Vagina (tissue), 2 donors: ENCODE measurements around the gene LILRA2. TPM values are rescaled to one million over a fixed set of nuclear protein-coding genes. Genes with fewer than 3 reads are reported as not detected.
A peak's percentile ranks its signal among the peaks of the same experiment; 100 is the strongest.
"Not testable (repeated sequence)": the region's sequence is repeated elsewhere in the genome, so short reads cannot be mapped to it uniquely, and the experiment has no call there.

Source experiments
- DNase-seq, 2 donors: peaks; one replicate each; pipeline ENCODE4 v3.0.0-alpha.2; 2017; ENCODE audit errors: extremely low spot score in 2 of 2
- H3K27ac ChIP-seq: fragments of 200-600 bp; sonication (generic); one replicate; pipeline ENCODE4 v1.5.1; 2019
- H3K27me3 ChIP-seq: fragments of 200-600 bp; sonication (generic); one replicate; pipeline ENCODE4 v1.5.1; 2019
- H3K36me3 ChIP-seq, 2 donors: fragments of 200-600 bp; sonication (generic); one replicate each; pipeline ENCODE4 v1.5.1; 2017 to 2019
- H3K4me1 ChIP-seq: fragments of 200-600 bp; sonication (generic); one replicate; pipeline ENCODE4 v1.5.1; 2019
- H3K4me3 ChIP-seq, 2 donors: fragments of 200-600 bp; sonication (generic); 1 replicate in 1 of 2; 2 replicates in 1 of 2; pipeline ENCODE4 v1.5.1; 2016 to 2019
- H3K9me3 ChIP-seq: fragments of 200-600 bp; sonication (generic); one replicate; pipeline ENCODE4 v1.5.1; 2019
- CTCF ChIP-seq, 3 experiments: fragments of 450-650 bp in 2 of 3; fragments of 200-600 bp in 1 of 3; sonication (generic) in 1 of 3; IDR thresholded peaks; one replicate each; pipeline ENCODE4 v1.5.1; 2017 to 2019; ENCODE audit warnings: antibody characterized with exemption in 3 of 3, mild to moderate bottlenecking in 2 of 3, moderate library complexity in 2 of 3
- POLR2A ChIP-seq, 2 donors: fragments of 450-650 bp; IDR thresholded peaks; one replicate each; pipeline ENCODE4 v1.6.1; 2017; ENCODE audit warnings: antibody characterized with exemption in 2 of 2, mild to moderate bottlenecking in 2 of 2, moderate library complexity in 2 of 2
- POLR2AphosphoS5 ChIP-seq, 2 donors: sonication (generic); formaldehyde crosslinking; IDR thresholded peaks; one replicate each; pipeline ENCODE4 v1.9.0; 2017; ENCODE audit warnings: antibody characterized with exemption in 2 of 2, mild to moderate bottlenecking in 2 of 2, low read depth in 1 of 2; ENCODE audit not compliant: insufficient read depth in 1 of 2
- intact Hi-C: fragments of 100-400 bp; cut with DNase I; formaldehyde crosslinking; loops from one replicate; pipeline ENCODE4 v1.15.1; 2023
- total RNA-seq: library from RNA; depleted of rRNA; stranded (reverse); fragments of >200 nt; gene quantifications from one replicate; pipeline ENCODE4 v1.2.3, GENCODE V29; 2016

LILRA2 gene
- total RNA-seq, 1 donor from 2014 or later: not detected

DNA sequence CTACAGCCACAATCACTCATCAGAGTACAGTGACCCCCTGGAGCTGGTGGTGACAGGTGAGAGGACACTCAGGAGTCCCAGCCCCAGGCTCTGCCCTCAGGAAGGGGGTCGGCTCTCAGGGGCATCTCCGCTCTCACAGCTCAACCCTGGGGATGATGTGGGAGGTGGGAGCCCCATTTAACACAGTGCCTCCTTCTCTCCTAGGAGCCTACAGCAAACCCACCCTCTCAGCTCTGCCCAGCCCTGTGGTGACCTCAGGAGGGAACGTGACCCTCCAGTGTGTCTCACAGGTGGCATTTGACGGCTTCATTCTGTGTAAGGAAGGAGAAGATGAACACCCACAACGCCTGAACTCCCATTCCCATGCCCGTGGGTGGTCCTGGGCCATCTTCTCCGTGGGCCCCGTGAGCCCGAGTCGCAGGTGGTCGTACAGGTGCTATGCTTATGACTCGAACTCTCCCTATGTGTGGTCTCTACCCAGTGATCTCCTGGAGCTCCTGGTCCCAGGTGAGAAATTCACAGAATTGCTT lies 1.0 kb downstream of the LILRA2 start:
- H3K36me3 ChIP-seq: no peaks in the 10 kb centered on the region
- no peak overlapping the region for H3K27ac ChIP-seq
- intact Hi-C loops: loop anchor here (5.0 kb wide), 1 partner anchor 277 kb away; no protein-coding TSS in a partner anchor
- TF ChIP-seq POLR2AphosphoS5 (IDR thresholded peaks at IDR 0.05; ENCODE audit: insufficient read depth in 1 of 2, low read depth in 1 of 2): no peak
- no peak for TF ChIP-seq CTCF (IDR thresholded peaks at IDR 0.05)
- no peak for TF ChIP-seq POLR2A (IDR thresholded peaks at IDR 0.05)
- no peaks in the 10 kb centered on the region for H3K27me3 ChIP-seq
- H3K9me3 ChIP-seq: no peaks in the 10 kb centered on the region
- DNase-seq: peak in 1 of 2 donors; percentile 85
- H3K4me1 ChIP-seq: no peaks in the 10 kb centered on the region
- H3K4me3 ChIP-seq: no peak overlapping the region

DNA sequence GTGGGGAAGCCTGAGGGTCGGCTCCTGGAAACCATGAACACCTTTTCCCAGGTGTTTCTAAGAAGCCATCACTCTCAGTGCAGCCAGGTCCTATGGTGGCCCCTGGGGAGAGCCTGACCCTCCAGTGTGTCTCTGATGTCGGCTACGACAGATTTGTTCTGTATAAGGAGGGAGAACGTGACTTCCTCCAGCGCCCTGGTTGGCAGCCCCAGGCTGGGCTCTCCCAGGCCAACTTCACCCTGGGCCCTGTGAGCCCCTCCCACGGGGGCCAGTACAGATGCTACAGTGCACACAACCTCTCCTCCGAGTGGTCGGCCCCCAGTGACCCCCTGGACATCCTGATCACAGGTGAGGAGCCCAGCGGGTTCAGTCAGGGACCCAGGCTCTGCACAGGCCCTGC lies 1.6 kb downstream of the LILRA2 start:
- intact Hi-C loops: loop anchor here (5.0 kb wide), 1 partner anchor 278 kb away; no protein-coding TSS in a partner anchor
- not testable (repeated sequence) for H3K9me3 ChIP-seq, H3K4me3 ChIP-seq, H3K27me3 ChIP-seq, DNase-seq, H3K27ac ChIP-seq, H3K4me1 ChIP-seq, H3K36me3 ChIP-seq

- peak; percentile 79 to 94 for DNase-seq
Observed at GRCh38 chr19:54576411-54576976, 2.9 kb downstream of the LILRA2 start.

DNA sequence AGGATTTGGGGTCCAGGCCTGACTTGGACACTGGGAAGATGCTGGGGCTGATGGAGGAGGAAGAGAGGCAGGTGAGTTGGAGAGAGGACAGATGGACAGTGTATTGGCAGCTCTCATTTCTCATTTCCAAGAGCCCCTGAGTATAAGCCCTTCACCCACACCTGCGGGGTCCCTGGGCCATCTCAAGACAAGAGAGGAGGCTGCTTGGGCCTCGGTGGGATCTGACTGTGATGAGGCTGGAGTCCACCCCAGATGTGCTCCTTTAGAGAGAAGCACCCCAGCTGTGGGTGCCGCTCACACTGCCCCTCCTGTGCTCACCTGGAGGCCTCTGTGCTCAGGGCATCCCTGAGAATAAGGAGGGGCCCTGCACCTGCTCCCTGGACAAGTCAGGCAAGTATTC lies 3.7 kb downstream of the LILRA2 start:
- peak; percentile 54 to 72 for DNase-seq
- TF ChIP-seq POLR2A (IDR thresholded peaks at IDR 0.05) (no peak), CTCF (IDR thresholded peaks at IDR 0.05) (no peak), POLR2AphosphoS5 (IDR thresholded peaks at IDR 0.05; ENCODE audit: insufficient read depth in 1 of 2, low read depth in 1 of 2) (no peak)
- Histone ChIP-seq H3K27me3 (no peaks in the 10 kb centered on the region), H3K4me3 (no peak overlapping the region), H3K36me3 (no peaks in the 10 kb centered on the region), H3K9me3 (no peaks in the 10 kb centered on the region), H3K4me1 (no peaks in the 10 kb centered on the region), H3K27ac (no peak overlapping the region)
- intact Hi-C loops: loop anchor here (5.0 kb wide), 1 partner anchor 280 kb away; no protein-coding TSS in a partner anchor

More at GRCh38 chr19:54576411-54576976, 2.9 kb downstream of the LILRA2 start:
- no peak overlapping the region for H3K4me3 ChIP-seq
- H3K27ac ChIP-seq: no peak overlapping the region
- intact Hi-C loops: loop anchor here (5.0 kb wide), 1 partner anchor 279 kb away; no protein-coding TSS in a partner anchor
- no peaks in the 10 kb centered on the region for H3K27me3 ChIP-seq
- TF ChIP-seq CTCF (IDR thresholded peaks at IDR 0.05) (no peak), POLR2A (IDR thresholded peaks at IDR 0.05) (no peak), POLR2AphosphoS5 (IDR thresholded peaks at IDR 0.05; ENCODE audit: insufficient read depth in 1 of 2, low read depth in 1 of 2) (no peak)
- H3K4me1 ChIP-seq: no peaks in the 10 kb centered on the region
- no peaks in the 10 kb centered on the region for H3K36me3 ChIP-seq
- no peaks in the 10 kb centered on the region for H3K9me3 ChIP-seq

GRCh38 chr19:54578268-54578667 lies 4.7 kb downstream of the LILRA2 start:
- not testable (repeated sequence) for H3K27ac ChIP-seq, H3K27me3 ChIP-seq, H3K4me1 ChIP-seq, H3K9me3 ChIP-seq, DNase-seq, H3K36me3 ChIP-seq, H3K4me3 ChIP-seq
- intact Hi-C loops: loop anchor here (5.0 kb wide), 1 partner anchor 281 kb away; no protein-coding TSS in a partner anchor

DNA sequence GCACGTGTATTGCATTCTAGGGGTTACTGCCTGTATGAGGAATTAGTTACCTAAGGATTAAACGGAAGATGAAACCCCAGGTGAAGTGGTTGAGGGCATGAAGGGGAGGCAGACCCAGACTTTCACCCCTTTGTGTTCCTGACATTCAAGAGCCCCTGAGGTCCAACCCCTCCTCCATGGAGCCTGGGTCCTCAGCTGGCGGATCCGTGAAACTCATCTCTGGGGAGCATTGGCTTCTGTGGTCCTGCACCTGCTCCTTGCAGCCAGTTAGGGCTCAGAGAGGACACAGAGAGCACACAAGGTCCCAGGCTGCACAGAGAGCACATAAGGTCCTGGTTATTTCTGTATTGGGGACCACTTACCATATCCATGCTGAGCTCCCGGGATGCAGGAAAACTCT lies 12.8 kb downstream of the LILRA2 start:
- intact Hi-C loops: no loop called here
- no peaks in the 10 kb centered on the region for H3K4me1 ChIP-seq

More for the DNA sequence above, 12.8 kb downstream of the LILRA2 start:
- Histone ChIP-seq H3K9me3 (no peaks in the 10 kb centered on the region), H3K4me3 (no peak overlapping the region), H3K27me3 (no peaks in the 10 kb centered on the region), H3K36me3 (no peaks in the 10 kb centered on the region), H3K27ac (no peak overlapping the region)
- no peak for TF ChIP-seq POLR2A (IDR thresholded peaks at IDR 0.05)
- TF ChIP-seq CTCF (IDR thresholded peaks at IDR 0.05): no peak
- no peak for TF ChIP-seq POLR2AphosphoS5 (IDR thresholded peaks at IDR 0.05; ENCODE audit: insufficient read depth in 1 of 2, low read depth in 1 of 2)
- DNase-seq: peak in 1 of 2 donors; percentile 32
